Astrocyte (in vitro differentiated cells and primary cell): ENCODE measurements around the gene ADAP1. TPM values are rescaled to one million over a fixed set of nuclear protein-coding genes. Genes with fewer than 3 reads are reported as not detected.

Experiments
- DNase-seq: peaks from one replicate; pipeline ENCODE4 v3.0.0-alpha.2; 2010; ENCODE audit warnings: low read depth
- FAIRE-seq: peaks from 2 replicates; lab custom pipeline; 2011; peaks lifted over from hg19 to GRCh38; lab: Jason Lieb, UNC
- H2AFZ ChIP-seq: 2 replicates; pipeline ENCODE4 v1.6.0; 2012; ENCODE audit warnings: low read depth, low read length, inconsistent platforms
- H3K27ac ChIP-seq: 2 replicates; pipeline ENCODE4 v1.5.1; 2011; ENCODE audit warnings: low read depth, low read length, inconsistent platforms
- H3K27me3 ChIP-seq: 2 replicates; pipeline ENCODE4 v1.6.0; 2011; ENCODE audit warnings: low read length, inconsistent platforms; ENCODE audit not compliant: insufficient read depth
- H3K36me3 ChIP-seq: 2 replicates; pipeline ENCODE4 v1.5.1; 2011; ENCODE audit warnings: low read length, inconsistent platforms; ENCODE audit not compliant: insufficient read depth
- H3K4me1 ChIP-seq: 2 replicates; pipeline ENCODE4 v1.5.1; 2011; ENCODE audit warnings: low read length, inconsistent platforms; ENCODE audit not compliant: insufficient read depth
- H3K4me2 ChIP-seq: 2 replicates; pipeline ENCODE4 v1.6.0; 2012; ENCODE audit warnings: low read length, inconsistent platforms
- H3K4me3 ChIP-seq: 2 replicates; pipeline ENCODE4 v1.5.1; 2011; ENCODE audit warnings: low read depth, mild to moderate bottlenecking, low read length, inconsistent platforms; ENCODE audit not compliant: insufficient read depth
- H3K79me2 ChIP-seq: 2 replicates; pipeline ENCODE4 v1.6.0; 2012; ENCODE audit warnings: mild to moderate bottlenecking, low read length, inconsistent platforms; ENCODE audit not compliant: insufficient read depth
- H3K9ac ChIP-seq: 2 replicates; pipeline ENCODE4 v1.6.0; 2012; ENCODE audit warnings: mild to moderate bottlenecking, low read length, inconsistent platforms
- H3K9me3 ChIP-seq: 2 replicates; pipeline ENCODE4 v1.5.1; 2012; ENCODE audit warnings: low read depth, mild to moderate bottlenecking, low read length, inconsistent platforms; ENCODE audit not compliant: insufficient read depth
- H4K20me1 ChIP-seq: 2 replicates; pipeline ENCODE4 v1.6.0; 2012; ENCODE audit warnings: low read length, inconsistent platforms; ENCODE audit not compliant: insufficient read depth
- H3K27ac Mint-ChIP-seq: one replicate; pipeline ENCODE4 v1.8.0; 2021; ENCODE audit warnings: mild to moderate bottlenecking, mixed read lengths; ENCODE audit not compliant: unreplicated experiment
- H3K27me3 Mint-ChIP-seq: one replicate; pipeline ENCODE4 v1.8.0; 2021; ENCODE audit warnings: low read depth, mixed read lengths; ENCODE audit not compliant: unreplicated experiment
- H3K36me3 Mint-ChIP-seq: one replicate; pipeline ENCODE4 v1.8.0; 2021; ENCODE audit warnings: low read depth, mixed read lengths; ENCODE audit not compliant: unreplicated experiment
- H3K4me1 Mint-ChIP-seq: one replicate; pipeline ENCODE4 v1.8.0; 2021; ENCODE audit warnings: low read depth, mixed read lengths; ENCODE audit not compliant: unreplicated experiment
- H3K4me3 Mint-ChIP-seq: one replicate; pipeline ENCODE4 v1.8.0; 2021; ENCODE audit warnings: mild to moderate bottlenecking, moderate library complexity, mixed read lengths; ENCODE audit not compliant: unreplicated experiment
- H3K9me3 Mint-ChIP-seq: one replicate; pipeline ENCODE4 v1.8.0; 2021; ENCODE audit warnings: mild to moderate bottlenecking, mixed read lengths; ENCODE audit not compliant: unreplicated experiment
- EZH2 ChIP-seq: IDR thresholded peaks from 2 replicates; pipeline ENCODE4 v1.6.1; 2012; ENCODE audit warnings: mild to moderate bottlenecking, low read length, inconsistent platforms; ENCODE audit not compliant: insufficient read depth
- total RNA-seq: library from RNA; stranded (reverse); gene quantifications from 2 replicates; pipeline ENCODE4 v1.2.1, GENCODE V29; 2021
- TF ChIP-seq, protein P1 (sequence below): IDR thresholded peaks from 2 replicates; pipeline ENCODE4 v1.5.1; 2011; ENCODE audit warnings: low read depth, mild to moderate bottlenecking, inconsistent platforms, low read length, moderate library complexity; ENCODE audit not compliant: insufficient read depth

Gene ADAP1
- total RNA-seq, 1 donor from 2014 or later, result 4.8 TPM

DNA sequence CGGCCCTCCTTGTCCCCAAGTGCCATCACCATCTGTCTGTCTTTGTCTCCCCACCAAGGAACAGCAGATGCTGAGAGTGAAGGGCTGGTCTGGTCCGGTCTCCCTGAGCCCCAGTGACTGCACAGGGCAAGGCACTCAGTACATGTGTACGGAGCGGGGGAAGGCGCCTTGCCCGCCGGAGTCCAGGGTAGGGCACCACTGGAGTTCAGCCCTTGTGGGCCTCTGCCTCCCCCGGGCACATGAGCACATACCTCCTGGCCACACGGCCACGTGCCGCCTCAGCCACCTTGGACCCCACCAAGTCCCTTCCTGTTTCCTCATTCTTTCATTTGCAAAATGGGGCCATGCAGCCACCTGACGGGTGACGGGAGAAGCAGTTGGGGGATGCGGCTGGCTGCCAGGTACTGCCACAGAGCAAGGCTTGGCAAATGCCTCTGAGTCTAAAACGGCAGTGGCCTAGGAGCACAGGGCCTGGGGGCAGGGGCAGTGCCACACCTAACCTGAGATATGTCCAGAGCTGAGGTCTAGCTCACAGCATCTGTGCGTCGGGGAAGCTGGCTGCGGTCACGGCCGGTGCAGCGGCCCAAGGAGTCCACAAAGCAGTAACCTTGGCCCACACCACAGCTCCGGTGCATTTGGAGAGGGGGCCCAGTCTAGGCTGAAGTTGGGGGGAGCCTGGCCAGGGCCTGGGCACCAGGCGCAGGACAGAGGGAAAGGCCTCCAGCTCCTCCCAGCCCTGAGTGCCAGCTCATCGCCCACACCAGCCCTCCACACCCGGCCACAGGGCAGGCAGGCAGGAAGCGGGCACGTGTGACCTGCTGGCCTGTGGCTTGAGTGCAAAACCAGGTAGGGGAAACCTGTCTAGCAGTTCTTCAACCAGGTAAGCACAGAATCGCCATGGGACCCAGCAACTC, 5.2 kb downstream of the ADAP1 start:
- no peak overlapping the region for H3K27ac Mint-ChIP-seq
- peak overlapping the region; percentile 67 for H3K4me3 Mint-ChIP-seq
- Histone ChIP-seq H3K4me3 (no peak overlapping the region), H3K27ac (no peak overlapping the region), H3K36me3 (no peaks in the 10 kb centered on the region), H4K20me1 (peaks cover 3% of the 10 kb centered on the region), H2AFZ (no peak overlapping the region), H3K4me2 (no peak overlapping the region), H3K9me3 (no peaks in the 10 kb centered on the region), H3K9ac (no peak overlapping the region), H3K79me2 (no peaks in the 10 kb centered on the region), H3K4me1 (peaks cover 5% of the 10 kb centered on the region), H3K27me3 (peaks cover 6% of the 10 kb centered on the region)
- DNase-seq, result no peak
- no peaks in the 10 kb centered on the region for H3K9me3 Mint-ChIP-seq
- H3K27me3 Mint-ChIP-seq, result peaks cover 12% of the 10 kb centered on the region
- FAIRE-seq, result no peak
- TF ChIP-seq, protein P1, sequence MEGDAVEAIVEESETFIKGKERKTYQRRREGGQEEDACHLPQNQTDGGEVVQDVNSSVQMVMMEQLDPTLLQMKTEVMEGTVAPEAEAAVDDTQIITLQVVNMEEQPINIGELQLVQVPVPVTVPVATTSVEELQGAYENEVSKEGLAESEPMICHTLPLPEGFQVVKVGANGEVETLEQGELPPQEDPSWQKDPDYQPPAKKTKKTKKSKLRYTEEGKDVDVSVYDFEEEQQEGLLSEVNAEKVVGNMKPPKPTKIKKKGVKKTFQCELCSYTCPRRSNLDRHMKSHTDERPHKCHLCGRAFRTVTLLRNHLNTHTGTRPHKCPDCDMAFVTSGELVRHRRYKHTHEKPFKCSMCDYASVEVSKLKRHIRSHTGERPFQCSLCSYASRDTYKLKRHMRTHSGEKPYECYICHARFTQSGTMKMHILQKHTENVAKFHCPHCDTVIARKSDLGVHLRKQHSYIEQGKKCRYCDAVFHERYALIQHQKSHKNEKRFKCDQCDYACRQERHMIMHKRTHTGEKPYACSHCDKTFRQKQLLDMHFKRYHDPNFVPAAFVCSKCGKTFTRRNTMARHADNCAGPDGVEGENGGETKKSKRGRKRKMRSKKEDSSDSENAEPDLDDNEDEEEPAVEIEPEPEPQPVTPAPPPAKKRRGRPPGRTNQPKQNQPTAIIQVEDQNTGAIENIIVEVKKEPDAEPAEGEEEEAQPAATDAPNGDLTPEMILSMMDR, result no peak
- no peak for TF ChIP-seq EZH2
- H3K4me1 Mint-ChIP-seq, result no peaks in the 10 kb centered on the region
- H3K36me3 Mint-ChIP-seq, result no peaks in the 10 kb centered on the region

DNA sequence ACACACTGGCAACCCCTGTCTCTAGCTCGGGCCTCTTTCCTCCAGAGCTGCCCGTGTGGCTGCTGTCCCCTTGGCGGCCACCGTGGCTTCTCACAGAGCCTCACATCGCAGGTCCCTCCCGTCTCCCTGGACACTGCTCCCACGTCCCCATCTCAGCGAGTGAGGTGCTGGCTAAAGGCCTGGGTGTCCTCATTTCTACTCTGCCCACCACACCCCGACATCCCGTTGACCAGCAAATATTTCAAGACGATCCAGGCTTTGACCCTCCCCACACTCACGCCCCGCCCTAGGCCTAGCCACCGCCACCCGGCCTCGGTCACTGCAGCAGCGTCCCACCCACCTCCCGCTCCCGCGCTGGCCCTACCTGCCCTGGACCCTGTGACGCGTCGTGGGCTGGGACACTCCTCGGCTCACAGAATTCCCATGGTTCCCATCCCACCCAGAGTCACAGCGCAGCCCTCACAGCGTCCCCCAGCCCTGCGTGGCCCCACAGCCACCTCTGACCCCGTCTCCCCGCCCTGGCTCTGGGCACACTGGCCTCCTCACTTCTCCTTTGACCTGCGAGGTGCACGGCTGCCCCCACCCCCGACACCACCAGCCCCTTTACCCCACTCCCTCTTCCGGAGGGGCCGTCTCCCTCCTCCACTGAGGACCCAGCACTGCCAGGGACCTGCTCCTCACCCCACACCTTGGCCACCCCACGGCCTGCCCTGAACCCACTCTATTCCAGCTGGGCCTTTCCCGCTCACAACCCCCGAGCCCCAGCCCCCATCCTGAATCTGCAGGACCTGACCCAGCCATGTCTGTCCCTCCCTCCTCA, 6.9 kb downstream of the ADAP1 start:
- Histone ChIP-seq H3K4me3 (no peak overlapping the region), H3K4me2 (no peak overlapping the region), H3K9me3 (no peaks in the 10 kb centered on the region), H3K36me3 (no peaks in the 10 kb centered on the region), H3K27me3 (no peaks in the 10 kb centered on the region), H3K27ac (no peak overlapping the region), H3K4me1 (no peaks in the 10 kb centered on the region), H3K9ac (no peak overlapping the region), H3K79me2 (no peaks in the 10 kb centered on the region), H2AFZ (no peak overlapping the region), H4K20me1 (no peaks in the 10 kb centered on the region)
- no peaks in the 10 kb centered on the region for H3K4me1 Mint-ChIP-seq
- H3K27ac Mint-ChIP-seq, result no peak overlapping the region
- no peaks in the 10 kb centered on the region for H3K9me3 Mint-ChIP-seq
- no peak for DNase-seq
- TF ChIP-seq EZH2, result no peak
- TF ChIP-seq, protein P1, result no peak
- no peak for FAIRE-seq
- H3K36me3 Mint-ChIP-seq, result no peaks in the 10 kb centered on the region
- H3K27me3 Mint-ChIP-seq, result peaks cover 11% of the 10 kb centered on the region
- H3K4me3 Mint-ChIP-seq, result no peak overlapping the region
